Fibroblast of peridontal ligament (primary cell): ENCODE data around the gene AMOTL1.
A peak's percentile ranks its signal among the peaks of the same experiment; 100 is the strongest.
"Not testable (repeated sequence)": the region's sequence is repeated elsewhere in the genome, so short reads cannot be mapped to it uniquely, and the experiment has no call there.

Experiments
- DNase-seq: peaks from one replicate; pipeline ENCODE4 v3.0.0-alpha.2; 2010; ENCODE audit errors: extremely low read depth

Gene AMOTL1

GRCh38 chr11:94771390-94771789 is 3.2 kb downstream of the AMOTL1 start:
- no peak for DNase-seq

GRCh38 chr11:94771951-94772350 is 3.8 kb downstream of the AMOTL1 start:
- no peak for DNase-seq

GRCh38 chr11:94773842-94774241 is 5.7 kb downstream of the AMOTL1 start:
- DNase-seq = no peak

- no peak for DNase-seq
These were observed 6.2 kb downstream of the AMOTL1 start for GRCh38 chr11:94774345-94774744.

GRCh38 chr11:94775567-94776327 is 7.6 kb downstream of the AMOTL1 start:
- no peak for DNase-seq

- DNase-seq = peak; percentile 67
These were observed 8.5 kb downstream of the AMOTL1 start for GRCh38 chr11:94776351-94777321.

GRCh38 chr11:94780432-94780831 is 12.3 kb downstream of the AMOTL1 start:
- DNase-seq = no peak

GRCh38 chr11:94781837-94782236 is 13.7 kb downstream of the AMOTL1 start:
- no peak for DNase-seq

GRCh38 chr11:94782446-94782845 is 14.3 kb downstream of the AMOTL1 start:
- peak; percentile 73 for DNase-seq

GRCh38 chr11:94784884-94785283 is 16.7 kb downstream of the AMOTL1 start:
- DNase-seq = peak; percentile 64

- DNase-seq = no peak
These were observed 17.4 kb downstream of the AMOTL1 start for GRCh38 chr11:94785509-94785908.

GRCh38 chr11:94786264-94787126 is 18.3 kb downstream of the AMOTL1 start:
- DNase-seq = peak; percentile 69

- no peak for DNase-seq
These were observed 19.6 kb downstream of the AMOTL1 start for GRCh38 chr11:94787801-94788200.

- no peak for DNase-seq
These were observed 20.2 kb downstream of the AMOTL1 start for GRCh38 chr11:94788396-94788795.

- no peak for DNase-seq
These were observed 22.0 kb downstream of the AMOTL1 start for GRCh38 chr11:94790197-94790596.

GRCh38 chr11:94790661-94791180 is 22.6 kb downstream of the AMOTL1 start:
- DNase-seq = peak; percentile 61

- DNase-seq = no peak
These were observed 23.2 kb downstream of the AMOTL1 start for GRCh38 chr11:94791216-94791889.

- DNase-seq = not testable (repeated sequence)
These were observed 23.8 kb downstream of the AMOTL1 start for GRCh38 chr11:94791942-94792341.

- no peak for DNase-seq
These were observed 24.3 kb downstream of the AMOTL1 start for GRCh38 chr11:94792451-94792850.

- DNase-seq = peak; percentile 65
These were observed 24.8 kb downstream of the AMOTL1 start for GRCh38 chr11:94793002-94793401.

GRCh38 chr11:94793822-94794221 is 25.7 kb downstream of the AMOTL1 start:
- no peak for DNase-seq
